Brain pericyte (primary cell): ENCODE measurements around the gene NEURL1.
"Not testable (repeated sequence)": the region's sequence is repeated elsewhere in the genome, so short reads cannot be mapped to it uniquely, and the experiment has no call there.

Source experiments
- DNase-seq: peaks from one replicate; pipeline ENCODE4 v3.0.0-alpha.2; 2012; ENCODE audit warnings: low read depth, low spot score

NEURL1 gene

DNA sequence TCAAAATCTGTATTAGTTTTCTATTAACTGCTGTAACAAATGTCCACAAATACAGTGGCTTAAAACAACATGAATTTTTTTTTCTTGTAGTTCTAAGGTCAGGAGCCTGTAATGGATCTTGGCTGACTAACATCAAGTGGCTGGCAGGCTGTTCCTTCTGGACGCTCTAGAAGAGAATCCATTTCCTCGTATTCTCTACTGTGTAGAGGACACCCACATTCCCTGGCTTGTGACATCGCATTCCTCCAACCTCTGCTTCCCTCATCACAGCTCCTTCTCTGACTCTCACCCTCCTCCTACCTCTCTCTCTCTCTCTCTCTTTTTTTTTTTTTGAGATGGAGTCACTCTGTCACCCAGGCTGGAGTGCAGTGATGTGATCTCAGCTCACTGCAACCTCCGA, 30.0 kb upstream of the NEURL1 start:
- DNase-seq = no peak

- no peak for DNase-seq
Observed at GRCh38 chr10:103465411-103466179, 27.9 kb upstream of the NEURL1 start.

DNA sequence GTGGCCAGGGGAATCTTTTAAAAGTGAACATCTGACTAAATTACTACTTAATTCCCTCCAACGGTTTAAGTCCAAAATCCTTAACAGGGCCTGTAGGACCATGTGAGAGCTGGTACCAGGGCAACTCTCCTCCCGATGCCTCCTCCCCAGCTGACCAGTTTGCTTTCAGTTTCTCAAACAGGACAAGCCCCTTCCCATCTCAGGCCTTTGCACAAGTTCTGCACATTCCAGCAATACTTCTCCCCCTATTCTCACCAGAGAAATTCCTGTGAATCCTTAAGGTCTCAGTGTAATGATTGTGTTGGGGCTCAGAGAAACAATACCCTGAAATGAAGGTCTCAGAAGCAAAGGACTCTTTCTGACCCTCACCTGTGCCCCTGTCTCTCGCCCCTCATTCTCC, 26.8 kb upstream of the NEURL1 start:
- DNase-seq = no peak

- DNase-seq = no peak
Observed at GRCh38 chr10:103467406-103467805, 26.1 kb upstream of the NEURL1 start.

DNA sequence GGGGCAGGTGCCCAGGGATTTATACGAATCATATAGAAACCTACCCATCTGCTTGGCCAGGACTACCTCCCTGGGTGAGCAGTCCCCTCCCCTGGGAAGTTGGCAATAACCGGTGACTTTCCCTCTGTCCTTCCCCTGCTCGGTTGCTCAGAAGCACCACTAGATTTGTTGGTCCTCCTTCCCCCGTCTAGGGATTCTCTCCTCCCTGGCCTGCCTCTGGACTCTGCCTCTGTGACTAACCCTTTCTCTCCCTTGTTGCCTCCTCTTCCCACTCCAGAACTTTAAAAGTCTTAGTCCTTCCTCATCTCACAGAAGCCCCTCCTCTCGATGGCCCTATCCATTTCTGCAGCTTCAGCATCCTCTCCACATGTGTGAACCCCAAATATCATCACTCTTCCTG, 24.3 kb upstream of the NEURL1 start:
- DNase-seq = no peak

DNA sequence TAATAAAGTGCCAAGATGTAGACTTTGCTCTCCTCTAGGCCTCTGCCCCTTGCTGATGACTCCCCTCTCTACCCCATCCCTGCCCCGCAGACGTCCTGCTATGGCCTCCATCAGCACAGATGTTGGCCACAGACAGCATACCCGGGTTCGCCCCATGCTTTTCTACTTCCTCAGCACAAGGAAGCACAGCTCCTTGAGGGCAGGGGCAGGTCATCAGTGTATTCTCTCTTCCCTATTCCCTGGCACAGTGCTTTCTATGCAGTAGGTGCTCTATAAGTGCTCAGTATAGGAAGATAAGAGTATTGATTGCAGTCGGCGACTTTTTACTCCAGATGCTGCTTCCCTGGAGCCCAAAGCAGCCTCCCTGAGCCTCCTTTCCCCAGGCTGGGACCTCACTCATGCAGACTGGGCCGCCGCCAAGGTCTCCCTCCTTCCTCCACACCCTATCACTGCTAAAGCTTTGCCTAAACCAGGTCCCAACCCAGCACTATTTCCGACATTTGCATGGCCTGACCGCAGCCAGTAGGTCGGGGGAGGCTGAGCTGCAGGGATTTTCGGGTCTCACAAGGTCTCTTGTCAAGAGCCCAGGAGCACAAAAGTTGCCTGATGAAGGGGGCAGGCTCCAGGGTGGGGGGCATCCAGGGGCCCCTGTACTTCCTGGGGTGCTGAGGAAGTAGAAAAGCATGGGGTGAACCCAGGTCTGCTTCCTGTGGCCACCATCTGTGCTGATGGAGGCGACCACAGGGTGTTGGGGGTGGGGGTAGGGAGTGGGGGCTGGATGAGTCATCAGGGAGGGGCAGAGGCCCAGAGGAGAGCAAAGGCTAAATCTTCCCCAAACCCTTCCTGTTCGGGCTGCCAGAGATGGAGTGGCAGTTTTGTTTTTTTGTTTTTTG, 22.5 kb upstream of the NEURL1 start:
- DNase-seq = no peak

DNA sequence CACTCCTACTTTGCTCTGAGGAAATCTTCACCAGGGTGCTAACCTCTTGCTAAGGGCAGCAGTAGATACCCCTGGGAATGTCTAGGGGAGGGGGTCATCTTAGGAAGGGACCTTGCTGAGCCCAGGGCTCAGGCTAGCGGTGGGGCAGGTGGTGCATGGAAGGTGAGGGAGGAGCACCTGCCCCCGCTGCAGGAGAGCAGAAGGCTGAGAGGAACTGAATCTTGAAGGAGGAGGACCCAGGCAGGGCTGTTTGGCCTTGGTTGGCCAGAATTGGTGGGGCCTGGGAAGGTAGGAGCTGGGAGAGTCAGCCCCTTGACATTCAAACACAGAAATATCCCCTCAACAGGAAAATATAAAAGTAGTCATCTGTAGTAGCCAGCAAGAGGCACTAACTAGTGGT, 21.5 kb upstream of the NEURL1 start:
- DNase-seq = no peak

DNA sequence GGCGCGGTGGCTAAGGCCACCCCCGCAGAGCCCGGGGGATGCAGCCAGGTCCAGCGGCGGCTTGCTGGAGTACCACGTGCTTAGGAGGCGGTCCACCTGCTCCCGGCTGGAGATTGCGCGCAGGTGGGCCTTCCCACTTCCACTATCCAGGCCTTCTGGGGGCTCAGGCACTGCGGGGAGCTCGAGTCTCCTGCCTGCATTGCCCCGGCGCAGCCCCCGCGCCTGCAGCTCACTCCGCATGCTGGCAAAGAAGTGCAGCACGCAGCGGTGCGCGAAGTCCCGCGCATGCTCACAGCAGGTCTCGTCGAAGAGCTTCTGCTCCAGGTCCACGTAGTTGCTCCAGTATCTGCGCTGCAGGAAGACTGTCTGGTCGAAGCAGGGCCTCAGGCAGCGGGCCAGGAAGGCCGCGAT, 20.2 kb upstream of the NEURL1 start:
- no peak for DNase-seq

GRCh38 chr10:103474077-103474476, 19.4 kb upstream of the NEURL1 start:
- no peak for DNase-seq

DNA sequence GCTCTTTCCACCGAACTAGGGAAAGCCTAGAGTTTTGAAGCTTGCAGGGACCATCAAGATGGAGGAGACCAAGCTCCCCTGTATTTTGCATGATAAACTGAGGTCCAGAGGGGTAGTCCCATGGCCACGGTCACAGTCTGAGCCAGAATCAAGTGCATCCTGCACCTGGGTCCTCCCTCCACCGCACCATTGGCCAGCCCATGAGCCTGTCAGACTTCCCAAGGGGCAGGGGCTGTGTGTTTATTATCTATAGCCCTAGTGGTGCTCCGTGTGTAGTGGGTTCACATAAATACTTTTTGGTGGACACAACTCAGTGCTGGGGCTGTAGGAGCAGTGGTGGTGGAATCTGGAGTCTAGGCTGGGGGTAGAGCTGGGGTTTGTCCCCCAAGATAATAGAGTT, 18.1 kb upstream of the NEURL1 start:
- no peak for DNase-seq

DNA sequence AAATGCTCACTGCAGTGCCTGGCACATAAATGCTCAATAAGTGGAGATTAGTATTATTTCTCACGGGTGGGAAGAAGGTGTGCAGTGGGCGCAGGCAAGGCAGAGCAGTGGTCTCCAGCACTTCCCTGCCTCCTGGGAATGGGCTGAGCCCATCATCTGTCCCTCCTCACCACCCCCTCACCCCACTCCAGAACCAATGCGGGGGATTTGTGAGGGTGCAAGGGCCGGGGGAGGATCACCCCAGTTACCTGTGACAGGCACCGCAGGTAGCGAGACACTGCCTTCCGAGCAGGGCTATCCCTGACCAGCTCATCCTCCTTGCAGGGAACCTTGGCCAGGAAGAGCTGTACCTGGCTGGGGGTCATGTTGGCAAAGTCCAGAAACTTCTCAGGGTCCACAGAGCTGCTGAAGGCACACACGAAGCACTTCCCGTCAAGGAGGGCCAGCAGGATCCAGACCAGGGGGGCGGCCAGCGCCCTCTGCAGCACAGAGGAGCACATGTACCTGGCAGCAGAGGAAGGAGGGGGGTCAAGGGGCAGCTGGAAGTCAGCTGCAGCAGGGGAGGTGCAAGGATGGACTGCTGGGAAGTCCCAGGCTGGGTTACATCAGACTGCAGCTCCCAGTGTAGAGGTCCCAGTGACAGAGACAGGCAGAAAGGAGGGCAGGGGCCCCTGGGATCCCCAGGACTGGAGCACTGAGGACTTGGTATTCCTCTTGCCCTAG, 17.3 kb upstream of the NEURL1 start:
- no peak for DNase-seq

DNA sequence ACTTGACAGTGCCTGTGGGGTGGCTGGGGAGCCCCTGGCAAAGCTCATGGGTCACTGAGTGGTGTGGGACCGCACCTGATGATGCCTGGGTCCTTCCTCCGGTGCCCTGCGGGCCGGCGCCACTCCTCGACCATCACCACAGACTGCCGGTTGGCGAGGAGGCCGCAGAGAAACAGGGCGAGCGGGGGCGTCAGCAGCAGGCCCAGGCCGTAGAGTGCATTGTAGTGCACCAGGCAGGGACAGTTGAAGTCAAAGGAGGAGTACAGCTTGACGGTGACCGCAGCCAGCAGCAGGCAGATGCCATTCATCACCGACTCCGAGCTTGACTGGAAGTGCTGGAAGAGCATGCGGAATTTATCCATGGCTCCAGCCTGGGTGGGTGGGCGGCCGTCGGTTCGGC, 14.8 kb upstream of the NEURL1 start:
- no peak for DNase-seq

DNA sequence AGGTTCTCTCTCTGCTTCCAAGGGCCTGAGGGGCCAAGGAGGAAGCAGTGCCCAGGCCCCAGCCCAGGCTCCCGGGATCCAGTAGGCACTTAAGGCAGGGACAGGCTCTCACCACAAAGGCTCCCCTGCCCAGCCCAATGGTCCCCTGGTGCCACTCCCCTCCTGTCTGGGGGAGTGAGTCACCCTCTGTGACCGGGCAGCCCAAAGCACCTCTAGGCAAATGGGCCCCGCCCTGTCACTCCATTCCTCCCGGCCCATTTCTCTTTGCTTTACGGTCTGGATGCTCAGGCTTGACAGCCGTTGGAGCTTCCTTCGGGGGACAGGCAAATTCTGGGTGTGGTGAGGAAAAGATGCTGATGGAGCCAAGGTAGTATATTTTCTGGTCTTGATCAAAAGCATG, 14.4 kb upstream of the NEURL1 start, which contains the start of gene CALHM3:
TSS of gene CALHM3 (minus strand) at position 106 of the 400 bp plus-strand sequence. CDS start 208 bp downstream, outside the sequence.
- no peak for DNase-seq

GRCh38 chr10:103480521-103480920, 13.0 kb upstream of the NEURL1 start:
- no peak for DNase-seq

- no peak for DNase-seq
Observed at GRCh38 chr10:103481974-103482531, 11.5 kb upstream of the NEURL1 start.

DNA sequence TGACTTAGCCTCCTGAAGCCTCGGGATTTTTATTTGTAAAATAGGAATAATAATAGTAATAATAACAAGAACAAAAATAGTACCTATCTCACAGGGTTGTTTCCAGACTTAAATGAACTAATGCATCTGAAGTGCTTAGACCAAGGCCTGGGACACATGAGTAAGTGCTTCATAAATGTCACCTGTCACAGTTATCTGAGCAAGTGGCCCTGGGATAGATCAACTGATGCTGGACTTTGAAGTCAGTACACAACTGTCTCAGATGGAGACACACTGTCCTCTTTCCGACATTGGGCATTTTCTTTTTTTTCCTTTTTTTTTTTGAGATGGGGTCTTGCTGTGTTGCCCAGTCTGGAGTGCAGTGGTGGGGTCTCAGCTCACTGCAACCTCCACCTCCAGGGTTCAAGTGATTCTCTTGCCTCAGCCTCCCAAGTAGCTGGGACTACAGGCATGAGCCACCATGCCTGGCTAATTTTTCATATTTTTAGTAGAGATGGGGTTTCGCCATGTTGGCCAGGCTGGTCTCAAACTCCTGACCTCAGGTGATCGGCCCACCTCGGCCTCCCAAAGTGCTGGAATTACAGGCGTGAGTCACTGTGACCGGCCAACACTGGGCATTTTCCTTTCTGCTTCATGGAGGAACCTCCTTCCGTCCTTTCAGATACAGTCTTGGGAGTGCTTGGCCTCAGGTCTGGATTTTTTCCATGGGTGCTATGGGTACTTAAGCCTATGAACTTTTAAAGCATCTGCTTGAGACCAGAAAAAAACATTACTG, 6.7 kb upstream of the NEURL1 start:
- DNase-seq = not testable (repeated sequence)

- no peak for DNase-seq
Observed at GRCh38 chr10:103487410-103487708, 6.1 kb upstream of the NEURL1 start.

DNA sequence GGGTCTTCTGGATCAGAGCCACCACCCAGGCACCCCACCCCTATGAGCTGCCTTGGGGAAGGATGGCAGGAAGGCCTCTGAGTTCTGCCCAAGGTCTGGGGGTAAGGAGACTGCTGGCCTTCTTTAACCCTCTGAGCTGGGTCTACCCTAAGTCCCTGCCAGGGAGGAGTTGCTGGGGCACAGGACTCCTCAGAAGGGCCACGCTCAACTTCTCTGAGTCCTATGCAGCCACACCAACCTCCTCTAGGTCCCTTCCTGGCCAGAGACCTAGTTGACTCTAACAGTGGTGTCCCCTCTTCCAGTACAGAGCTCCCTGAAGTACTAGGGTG, 2.6 kb upstream of the NEURL1 start:
- no peak for DNase-seq

DNA sequence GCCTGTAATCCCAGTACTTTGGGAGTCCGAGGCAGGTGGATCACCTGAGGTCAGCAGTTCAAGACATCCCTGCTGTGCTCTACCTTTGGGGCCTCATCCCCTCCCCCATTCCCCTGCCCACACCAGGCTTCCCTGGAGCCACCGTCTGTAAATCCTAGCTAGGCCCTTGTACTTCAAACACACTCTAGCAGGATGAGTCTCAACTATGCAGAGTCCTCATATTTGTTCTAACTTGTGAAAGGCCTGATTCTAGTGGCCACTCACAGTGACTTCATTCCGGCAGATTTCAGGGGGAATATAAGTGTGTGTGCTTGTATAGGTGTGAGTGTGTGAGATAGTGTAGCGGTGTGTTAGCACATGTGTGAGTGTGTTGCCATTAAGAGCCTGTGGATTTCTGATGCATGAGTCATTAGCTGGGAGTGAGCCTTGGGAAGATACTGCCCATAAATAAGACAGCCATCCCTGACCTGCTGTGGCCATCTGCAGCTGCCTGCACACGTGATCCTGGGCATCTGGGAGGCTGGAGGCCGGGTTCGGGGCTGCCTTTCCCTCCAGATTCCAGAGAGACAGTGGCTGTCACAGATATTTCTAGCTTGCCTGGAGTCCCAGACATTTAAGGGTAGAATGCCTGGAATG, 1.7 kb upstream of the NEURL1 start:
- DNase-seq = peak; percentile 68

DNA sequence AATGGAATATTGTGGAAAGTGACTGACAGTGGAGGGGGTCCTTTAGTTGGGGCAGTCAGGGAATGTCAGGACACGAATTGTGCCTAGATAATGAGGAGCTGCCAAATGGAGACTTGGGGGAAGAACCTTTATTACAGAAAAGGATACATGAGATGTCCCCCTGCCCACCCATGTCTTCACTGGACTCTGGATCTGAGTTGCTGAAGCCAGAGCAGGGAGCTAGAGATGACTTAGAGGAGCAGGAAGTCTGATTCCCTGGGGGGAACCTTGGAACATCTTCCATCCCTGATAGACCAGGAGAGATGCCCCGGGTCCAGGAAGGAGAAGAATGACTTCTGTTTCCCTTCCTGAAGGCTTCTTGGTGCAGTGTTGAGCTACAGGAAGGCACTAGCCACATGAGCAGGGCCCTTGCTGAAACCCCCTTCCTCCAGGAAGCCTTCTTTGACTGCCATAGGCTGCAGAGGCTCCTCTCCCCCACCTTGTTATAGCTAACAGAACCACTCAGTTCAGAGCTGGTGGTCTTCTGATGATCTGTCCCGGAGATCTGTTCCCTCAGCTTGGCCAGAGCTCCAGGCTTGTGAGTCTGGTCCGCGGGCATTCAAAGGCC, 747 bp upstream of the NEURL1 start:
- no peak for DNase-seq
